Loucy (cell line): Measurements from ENCODE around the gene EMC7.

Source experiments
- CTCF ChIP-seq: fragments of 200-600 bp; sonication (generic); conservative IDR thresholded peaks from 2 replicates; pipeline ENCODE4 v1.5.1; 2014; ENCODE audit warnings: mild to moderate bottlenecking, antibody characterized with exemption, low read length
- EZH2phosphoT487 ChIP-seq: fragments of 200-600 bp; IDR thresholded peaks from 2 replicates; pipeline ENCODE4 v1.6.1; 2018; ENCODE audit warnings: antibody characterized with exemption, mild to moderate bottlenecking, moderate library complexity, borderline replicate concordance

- TF ChIP-seq CTCF (no peak), EZH2phosphoT487 (no peak)
Measured at GRCh38 chr15:34064438-34064837, 37.2 kb downstream of the EMC7 start.
